Measurements from ENCODE around the gene SPIRE1. TPM values are rescaled to one million over a fixed set of nuclear protein-coding genes. Genes with fewer than 3 reads are reported as not detected.

The SPIRE1 gene
- total and polyA plus RNA-seq, 7 donors: 15.5 to 82.3 (median 39.6) TPM

DNA sequence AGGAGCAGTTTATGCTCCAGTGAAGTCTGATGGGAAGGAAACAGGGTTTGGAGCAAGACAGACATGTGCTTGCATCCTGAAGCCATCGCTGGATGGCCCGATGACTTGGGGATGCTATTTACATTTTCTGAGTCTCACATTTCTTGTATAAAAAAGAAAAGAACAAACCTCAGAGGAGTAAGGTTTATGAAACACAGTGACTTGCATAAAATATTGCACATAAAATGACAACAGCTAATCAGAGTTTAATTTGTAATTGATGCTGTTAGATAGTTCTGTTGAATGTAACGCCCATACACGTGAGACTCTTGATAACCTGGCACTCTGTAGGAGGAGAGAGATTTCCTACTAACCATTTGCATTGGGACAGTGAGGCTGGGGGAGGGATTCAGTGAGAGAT is 233.7 kb downstream of the SPIRE1 start:
- H3K4me1 ChIP-seq: no peaks in the 10 kb centered on the region
- peaks cover 0 to 8% (median 8%) of the 10 kb centered on the region in 3 donors for H3K27me3 ChIP-seq (ENCODE audit: insufficient read depth in 3 of 3, low read length in 2 of 3)
- intact Hi-C loops (cut with DNase I): no loop called here
- TF ChIP-seq, protein P1, sequence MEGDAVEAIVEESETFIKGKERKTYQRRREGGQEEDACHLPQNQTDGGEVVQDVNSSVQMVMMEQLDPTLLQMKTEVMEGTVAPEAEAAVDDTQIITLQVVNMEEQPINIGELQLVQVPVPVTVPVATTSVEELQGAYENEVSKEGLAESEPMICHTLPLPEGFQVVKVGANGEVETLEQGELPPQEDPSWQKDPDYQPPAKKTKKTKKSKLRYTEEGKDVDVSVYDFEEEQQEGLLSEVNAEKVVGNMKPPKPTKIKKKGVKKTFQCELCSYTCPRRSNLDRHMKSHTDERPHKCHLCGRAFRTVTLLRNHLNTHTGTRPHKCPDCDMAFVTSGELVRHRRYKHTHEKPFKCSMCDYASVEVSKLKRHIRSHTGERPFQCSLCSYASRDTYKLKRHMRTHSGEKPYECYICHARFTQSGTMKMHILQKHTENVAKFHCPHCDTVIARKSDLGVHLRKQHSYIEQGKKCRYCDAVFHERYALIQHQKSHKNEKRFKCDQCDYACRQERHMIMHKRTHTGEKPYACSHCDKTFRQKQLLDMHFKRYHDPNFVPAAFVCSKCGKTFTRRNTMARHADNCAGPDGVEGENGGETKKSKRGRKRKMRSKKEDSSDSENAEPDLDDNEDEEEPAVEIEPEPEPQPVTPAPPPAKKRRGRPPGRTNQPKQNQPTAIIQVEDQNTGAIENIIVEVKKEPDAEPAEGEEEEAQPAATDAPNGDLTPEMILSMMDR (IDR thresholded peaks at IDR 0.05): no peak
- no peak overlapping the region for H3K4me3 ChIP-seq
- ATAC-seq (no peak), DNase-seq (no peak)
- H3K36me3 ChIP-seq (ENCODE audit: insufficient read depth in 1 of 2, low read depth in 1 of 2): no peaks in the 10 kb centered on the region
- H3K9me3 ChIP-seq: no peaks in the 10 kb centered on the region
- WGBS, 3 donors: 88 to 97% (median 92%) methylated on average over 4 of the region's 4 CpGs
- no peak overlapping the region for H3K27ac ChIP-seq

DNA sequence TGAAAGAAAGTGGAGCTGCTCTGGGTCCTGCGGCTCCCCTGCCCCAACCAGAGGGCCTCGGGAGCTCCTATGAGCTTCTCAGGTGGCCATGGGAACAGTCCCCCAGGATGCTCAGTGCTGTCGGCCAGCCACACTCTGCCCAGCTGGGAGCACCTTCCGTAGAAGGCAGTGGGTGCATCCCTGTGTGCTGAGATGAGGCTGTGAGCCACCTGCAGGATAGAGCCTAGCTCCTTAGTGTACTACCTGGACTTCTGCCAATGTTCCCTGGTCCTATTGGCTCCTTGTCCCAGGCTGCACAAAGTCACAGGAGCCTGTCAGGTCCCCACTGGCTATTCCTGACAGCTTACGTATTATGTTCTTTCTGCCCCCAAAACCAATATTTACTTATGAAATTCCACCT is 234.1 kb downstream of the SPIRE1 start:
- Histone ChIP-seq H3K4me1 (no peaks in the 10 kb centered on the region), H3K36me3 (ENCODE audit: insufficient read depth in 1 of 2, low read depth in 1 of 2) (no peaks in the 10 kb centered on the region), H3K9me3 (no peaks in the 10 kb centered on the region), H3K27me3 (ENCODE audit: insufficient read depth in 3 of 3, low read length in 2 of 3) (peaks cover 0 to 8% (median 8%) of the 10 kb centered on the region in 3 donors), H3K4me3 (no peak overlapping the region), H3K27ac (no peak overlapping the region)
- DNase-seq (no peak), ATAC-seq (peak in 2 of 4 donors; percentile 31 to 39)
- intact Hi-C loops (cut with DNase I): no loop called here
- TF ChIP-seq, protein P1 (IDR thresholded peaks at IDR 0.05): no peak
- WGBS, 3 donors: 73 to 93% (median 81%) methylated on average over 5 of the region's 5 CpGs

DNA sequence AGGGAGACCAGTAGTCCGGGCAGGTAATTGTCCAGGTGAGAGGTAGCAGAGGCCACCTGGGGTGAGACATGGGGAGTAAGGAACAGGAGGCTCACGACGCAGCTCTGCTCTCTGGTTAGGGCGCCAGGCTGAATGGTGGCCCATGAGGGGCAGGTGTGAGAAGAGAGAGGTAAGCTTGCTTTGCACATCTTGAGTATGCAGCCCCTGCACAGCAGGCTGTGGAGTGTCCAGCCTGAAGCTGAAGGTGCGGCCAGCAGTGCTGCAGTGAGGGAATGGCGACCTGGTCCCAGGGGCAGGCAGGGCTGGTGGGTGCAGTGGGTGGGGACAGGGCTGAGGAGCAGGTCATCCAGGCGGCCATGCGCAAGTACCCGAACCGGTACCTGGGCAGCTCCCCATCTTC is 234.5 kb downstream of the SPIRE1 start:
- TF ChIP-seq, protein P1 (IDR thresholded peaks at IDR 0.05): no peak
- WGBS, 3 donors: 91 to 95% (median 93%) methylated on average over 10 of the region's 10 CpGs
- H3K9me3 ChIP-seq: no peaks in the 10 kb centered on the region
- no peak overlapping the region for H3K27ac ChIP-seq
- H3K36me3 ChIP-seq (ENCODE audit: insufficient read depth in 1 of 2, low read depth in 1 of 2): no peaks in the 10 kb centered on the region
- DNase-seq: no peak
- no peaks in the 10 kb centered on the region for H3K4me1 ChIP-seq
- H3K4me3 ChIP-seq: no peak overlapping the region
- peaks cover 0 to 8% (median 8%) of the 10 kb centered on the region in 3 donors for H3K27me3 ChIP-seq (ENCODE audit: insufficient read depth in 3 of 3, low read length in 2 of 3)
- intact Hi-C loops (cut with DNase I): no loop called here
- no peak for ATAC-seq

DNA sequence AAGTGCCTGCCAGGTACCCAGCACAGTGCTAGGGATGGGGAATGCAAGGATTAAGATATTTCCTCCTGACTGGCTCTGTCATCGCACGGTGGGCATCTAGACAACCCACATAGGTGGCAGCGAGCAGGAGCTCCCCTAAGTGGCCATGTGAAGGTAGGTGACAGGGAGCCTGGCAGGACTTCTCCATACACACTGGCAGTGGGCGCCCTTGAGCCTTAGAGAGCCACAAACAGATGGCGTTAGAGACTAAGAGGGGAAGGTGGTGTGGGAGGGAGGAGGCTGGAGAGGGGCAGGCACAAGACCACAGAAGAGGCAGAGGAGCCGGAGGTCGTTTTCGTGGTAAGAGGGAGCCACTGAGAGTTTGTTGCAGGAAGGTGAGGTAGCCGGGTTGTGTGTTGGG is 235.0 kb downstream of the SPIRE1 start:
- intact Hi-C loops (cut with DNase I): loop anchor here in 1 of 2 donors (1.0 kb wide), 1 partner anchor 32 kb away; no protein-coding TSS in a partner anchor
- Histone ChIP-seq H3K4me1 (no peaks in the 10 kb centered on the region), H3K27ac (no peak overlapping the region), H3K36me3 (ENCODE audit: insufficient read depth in 1 of 2, low read depth in 1 of 2) (no peaks in the 10 kb centered on the region), H3K9me3 (no peaks in the 10 kb centered on the region), H3K27me3 (ENCODE audit: insufficient read depth in 3 of 3, low read length in 2 of 3) (peaks cover 0 to 8% (median 8%) of the 10 kb centered on the region in 3 donors), H3K4me3 (no peak overlapping the region)
- WGBS, 3 donors: 73 to 84% (median 75%) methylated on average over 9 of the region's 9 CpGs
- DNase-seq: no peak
- TF ChIP-seq, protein P1 (IDR thresholded peaks at IDR 0.05): no peak
- ATAC-seq: peak in 3 of 4 donors; percentile 42 to 58 (median 48)

DNA sequence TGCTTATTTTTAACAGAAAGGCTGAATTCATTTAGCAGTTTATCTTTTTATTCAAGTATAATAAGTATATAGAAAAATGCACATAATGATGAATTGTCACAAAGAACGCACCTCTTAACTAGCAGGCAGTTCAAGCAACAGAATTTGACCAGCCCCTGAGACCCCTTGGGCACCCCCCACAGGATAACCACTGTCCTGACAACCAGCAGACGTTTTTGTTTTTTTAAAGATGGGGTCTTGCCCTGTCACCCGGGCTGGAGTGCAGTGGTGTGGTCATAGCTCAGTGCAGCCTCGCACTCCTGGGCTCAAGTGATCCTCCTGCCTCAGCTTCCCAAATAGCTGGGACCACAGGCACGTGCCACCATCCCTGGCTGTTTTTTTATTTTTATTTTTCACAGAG is 236.2 kb downstream of the SPIRE1 start:
- intact Hi-C loops (cut with DNase I): loop anchor here in 1 of 2 donors (1.0 kb wide), 1 partner anchor 30 kb away; no protein-coding TSS in a partner anchor
- TF ChIP-seq, protein P1 (IDR thresholded peaks at IDR 0.05): no peak
- Histone ChIP-seq H3K4me1 (no peaks in the 10 kb centered on the region), H3K27me3 (ENCODE audit: insufficient read depth in 3 of 3, low read length in 2 of 3) (peaks cover 0 to 8% (median 8%) of the 10 kb centered on the region in 3 donors), H3K27ac (no peak overlapping the region), H3K36me3 (ENCODE audit: insufficient read depth in 1 of 2, low read depth in 1 of 2) (no peaks in the 10 kb centered on the region), H3K9me3 (no peaks in the 10 kb centered on the region), H3K4me3 (no peak overlapping the region)
- 80 to 83% (median 81%) methylated on average over 5 of the region's 5 CpGs for WGBS, 3 donors
- DNase-seq (no peak), ATAC-seq (no peak)
